SK-N-MC (cell line): ENCODE data around the gene IFIT2.

Experiments used
- EZH2 ChIP-seq: fragments of 200-600 bp; sonication (generic); IDR thresholded peaks from one replicate; pipeline ENCODE4 v1.6.1; 2017; ENCODE audit warnings: antibody characterized with exemption
- POLR2AphosphoS5 ChIP-seq: IDR thresholded peaks from 2 replicates; pipeline ENCODE4 v1.6.1; 2012; ENCODE audit warnings: mild to moderate bottlenecking, low read depth, low read length, borderline replicate concordance

DNA sequence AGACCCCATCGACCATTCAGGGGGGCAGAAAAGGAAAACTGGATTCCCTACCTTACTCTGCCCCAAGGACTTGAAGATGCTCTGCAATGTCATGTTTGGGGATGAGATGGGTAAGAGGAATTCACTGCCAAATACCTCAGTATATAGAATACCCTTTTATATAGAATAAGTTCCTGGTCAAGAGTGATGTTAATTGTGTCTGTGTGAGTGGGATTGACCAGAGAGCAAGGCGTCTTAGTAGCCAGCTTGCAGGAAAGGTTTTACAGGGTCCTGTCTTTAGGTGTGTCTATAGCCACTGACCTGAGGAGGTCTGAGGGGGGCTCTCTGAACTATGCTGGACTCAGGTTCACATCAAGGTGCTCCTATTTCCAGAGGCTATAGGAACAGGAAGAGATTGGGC, 27.3 kb downstream of the IFIT2 start:
- TF ChIP-seq EZH2 = no peak
- no peak for TF ChIP-seq POLR2AphosphoS5
